Measurements from ENCODE around the gene SPOCK1.

GRCh38 chr5:137415231-137415681 lies 83.9 kb downstream of the SPOCK1 start:
- TF ChIP-seq, protein P1, sequence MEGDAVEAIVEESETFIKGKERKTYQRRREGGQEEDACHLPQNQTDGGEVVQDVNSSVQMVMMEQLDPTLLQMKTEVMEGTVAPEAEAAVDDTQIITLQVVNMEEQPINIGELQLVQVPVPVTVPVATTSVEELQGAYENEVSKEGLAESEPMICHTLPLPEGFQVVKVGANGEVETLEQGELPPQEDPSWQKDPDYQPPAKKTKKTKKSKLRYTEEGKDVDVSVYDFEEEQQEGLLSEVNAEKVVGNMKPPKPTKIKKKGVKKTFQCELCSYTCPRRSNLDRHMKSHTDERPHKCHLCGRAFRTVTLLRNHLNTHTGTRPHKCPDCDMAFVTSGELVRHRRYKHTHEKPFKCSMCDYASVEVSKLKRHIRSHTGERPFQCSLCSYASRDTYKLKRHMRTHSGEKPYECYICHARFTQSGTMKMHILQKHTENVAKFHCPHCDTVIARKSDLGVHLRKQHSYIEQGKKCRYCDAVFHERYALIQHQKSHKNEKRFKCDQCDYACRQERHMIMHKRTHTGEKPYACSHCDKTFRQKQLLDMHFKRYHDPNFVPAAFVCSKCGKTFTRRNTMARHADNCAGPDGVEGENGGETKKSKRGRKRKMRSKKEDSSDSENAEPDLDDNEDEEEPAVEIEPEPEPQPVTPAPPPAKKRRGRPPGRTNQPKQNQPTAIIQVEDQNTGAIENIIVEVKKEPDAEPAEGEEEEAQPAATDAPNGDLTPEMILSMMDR (conservative IDR thresholded peaks at IDR 0.05) = no peak
- TF ChIP-seq EZH2 (IDR thresholded peaks at IDR 0.05; ENCODE audit: low read depth) = no peak

Data from PC-9 (cell line).